HepG2 (cell line): ENCODE measurements around the gene FXN.

Experiments
- CTCF ChIP-seq: sonication (generic); formaldehyde crosslinking; IDR thresholded peaks from 2 replicates; pipeline ENCODE4 v1.5.0; 2020; ENCODE audit warnings: mild to moderate bottlenecking, missing genetic modification reagents, moderate library complexity
- KAT8 ChIP-seq: IDR thresholded peaks from 2 replicates; pipeline ENCODE4 v1.6.1; 2016; ENCODE audit warnings: missing genetic modification reagents, missing compliant biosample characterization
- ZKSCAN5 ChIP-seq: sonication (generic); formaldehyde crosslinking; IDR thresholded peaks from 2 replicates; pipeline ENCODE4 v1.5.1; 2020; ENCODE audit warnings: mild to moderate bottlenecking, missing genetic modification reagents
- TF ChIP-seq, protein P1 (sequence below): sonication (generic); formaldehyde crosslinking; IDR thresholded peaks from 2 replicates; pipeline ENCODE4 v1.5.0; 2020; ENCODE audit warnings: mild to moderate bottlenecking, missing genetic modification reagents, borderline replicate concordance

GRCh38 chr9:68995776-68996175 is 39.8 kb upstream of the FXN start:
- TF ChIP-seq CTCF (CRISPR knock-in tag): no peak
- TF ChIP-seq, protein P1, sequence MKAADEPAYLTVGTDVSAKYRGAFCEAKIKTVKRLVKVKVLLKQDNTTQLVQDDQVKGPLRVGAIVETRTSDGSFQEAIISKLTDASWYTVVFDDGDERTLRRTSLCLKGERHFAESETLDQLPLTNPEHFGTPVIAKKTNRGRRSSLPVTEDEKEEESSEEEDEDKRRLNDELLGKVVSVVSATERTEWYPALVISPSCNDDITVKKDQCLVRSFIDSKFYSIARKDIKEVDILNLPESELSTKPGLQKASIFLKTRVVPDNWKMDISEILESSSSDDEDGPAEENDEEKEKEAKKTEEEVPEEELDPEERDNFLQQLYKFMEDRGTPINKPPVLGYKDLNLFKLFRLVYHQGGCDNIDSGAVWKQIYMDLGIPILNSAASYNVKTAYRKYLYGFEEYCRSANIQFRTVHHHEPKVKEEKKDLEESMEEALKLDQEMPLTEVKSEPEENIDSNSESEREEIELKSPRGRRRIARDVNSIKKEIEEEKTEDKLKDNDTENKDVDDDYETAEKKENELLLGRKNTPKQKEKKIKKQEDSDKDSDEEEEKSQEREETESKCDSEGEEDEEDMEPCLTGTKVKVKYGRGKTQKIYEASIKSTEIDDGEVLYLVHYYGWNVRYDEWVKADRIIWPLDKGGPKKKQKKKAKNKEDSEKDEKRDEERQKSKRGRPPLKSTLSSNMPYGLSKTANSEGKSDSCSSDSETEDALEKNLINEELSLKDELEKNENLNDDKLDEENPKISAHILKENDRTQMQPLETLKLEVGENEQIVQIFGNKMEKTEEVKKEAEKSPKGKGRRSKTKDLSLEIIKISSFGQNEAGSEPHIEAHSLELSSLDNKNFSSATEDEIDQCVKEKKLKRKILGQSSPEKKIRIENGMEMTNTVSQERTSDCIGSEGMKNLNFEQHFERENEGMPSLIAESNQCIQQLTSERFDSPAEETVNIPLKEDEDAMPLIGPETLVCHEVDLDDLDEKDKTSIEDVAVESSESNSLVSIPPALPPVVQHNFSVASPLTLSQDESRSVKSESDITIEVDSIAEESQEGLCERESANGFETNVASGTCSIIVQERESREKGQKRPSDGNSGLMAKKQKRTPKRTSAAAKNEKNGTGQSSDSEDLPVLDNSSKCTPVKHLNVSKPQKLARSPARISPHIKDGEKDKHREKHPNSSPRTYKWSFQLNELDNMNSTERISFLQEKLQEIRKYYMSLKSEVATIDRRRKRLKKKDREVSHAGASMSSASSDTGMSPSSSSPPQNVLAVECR (CRISPR knock-in tag): no peak
- no peak for TF ChIP-seq KAT8 (CRISPR knock-in tag)
- no peak for TF ChIP-seq ZKSCAN5 (CRISPR knock-in tag)
